H9 (cell line): ENCODE results near the gene OR14A2. TPM values are rescaled to one million over a fixed set of nuclear protein-coding genes. Genes with fewer than 3 reads are reported as not detected.

ENCODE experiments used
- DNase-seq: peaks from one replicate; pipeline ENCODE4 v3.0.0-alpha.2; 2017
- H2AFZ ChIP-seq: one replicate; pipeline ENCODE4 v1.6.1; 2013; ENCODE audit warnings: mild to moderate bottlenecking, low read length, control low read depth, moderate library complexity
- H2AK5ac ChIP-seq: 2 replicates; pipeline ENCODE4 v1.6.1; 2013; ENCODE audit warnings: low read length, control low read depth, mixed read lengths; ENCODE audit not compliant: insufficient read length
- H2BK120ac ChIP-seq: one replicate; pipeline ENCODE4 v1.6.1; 2013; ENCODE audit warnings: low read depth, mild to moderate bottlenecking, low read length, control low read depth, inconsistent platforms; ENCODE audit not compliant: poor library complexity, severe bottlenecking
- H2BK12ac ChIP-seq: 2 replicates; pipeline ENCODE4 v1.6.1; 2013; ENCODE audit warnings: low read length, control low read depth, mixed read lengths, low read depth; ENCODE audit not compliant: insufficient read length
- H2BK15ac ChIP-seq: 2 replicates; pipeline ENCODE4 v1.6.1; 2013; ENCODE audit warnings: low read depth, low read length, control low read depth
- H2BK20ac ChIP-seq: one replicate; pipeline ENCODE4 v1.6.1; 2013; ENCODE audit warnings: low read depth, mild to moderate bottlenecking, low read length, control low read depth, inconsistent platforms; ENCODE audit not compliant: poor library complexity, severe bottlenecking
- H2BK5ac ChIP-seq: 2 replicates; pipeline ENCODE4 v1.6.1; 2013; ENCODE audit warnings: low read length, control low read depth, mixed read lengths; ENCODE audit not compliant: insufficient read length
- H3K14ac ChIP-seq: 2 replicates; pipeline ENCODE4 v1.6.1; 2013; ENCODE audit warnings: low read length, control low read depth; ENCODE audit not compliant: insufficient read depth
- H3K18ac ChIP-seq: 2 replicates; pipeline ENCODE4 v1.6.1; 2013; ENCODE audit warnings: low read depth, mild to moderate bottlenecking, mixed read lengths, low read length, control low read depth; ENCODE audit not compliant: insufficient read length
- H3K23ac ChIP-seq: 2 replicates; pipeline ENCODE4 v1.6.1; 2013; ENCODE audit warnings: low read length, control low read depth, mixed read lengths, low read depth; ENCODE audit not compliant: insufficient read length
- H3K23me2 ChIP-seq: 2 replicates; pipeline ENCODE4 v1.6.1; 2013; ENCODE audit warnings: low read depth, mild to moderate bottlenecking, mixed read lengths, low read length, control low read depth; ENCODE audit not compliant: insufficient read length, poor library complexity, severe bottlenecking
- H3K27ac ChIP-seq: 2 replicates; pipeline ENCODE4 v1.5.1; 2013; ENCODE audit warnings: low read length, control low read depth, mixed read lengths, low read depth; ENCODE audit not compliant: insufficient read length
- H3K27me3 ChIP-seq: 2 replicates; pipeline ENCODE4 v1.6.1; 2013; ENCODE audit warnings: low read length, control low read depth, inconsistent platforms; ENCODE audit not compliant: insufficient read depth
- H3K4ac ChIP-seq: 2 replicates; pipeline ENCODE4 v1.6.1; 2013; ENCODE audit warnings: low read depth, mild to moderate bottlenecking, control low read depth, inconsistent platforms, low read length, moderate library complexity
- H3K4me1 ChIP-seq: 2 replicates; pipeline ENCODE4 v1.6.1; 2013; ENCODE audit warnings: low read length, control low read depth, inconsistent platforms; ENCODE audit not compliant: insufficient read depth
- H3K4me2 ChIP-seq: 2 replicates; pipeline ENCODE4 v1.6.1; 2013; ENCODE audit warnings: low read length, control low read depth, mixed read lengths; ENCODE audit not compliant: insufficient read length, insufficient read depth
- H3K56ac ChIP-seq: 2 replicates; pipeline ENCODE4 v1.6.1; 2013; ENCODE audit warnings: low read depth, mild to moderate bottlenecking, mixed read lengths, low read length, control low read depth; ENCODE audit not compliant: insufficient read length
- H3K79me1 ChIP-seq: 2 replicates; pipeline ENCODE4 v1.6.1; 2013; ENCODE audit warnings: low read depth, mild to moderate bottlenecking, moderate library complexity, low read length, control low read depth, inconsistent platforms; ENCODE audit not compliant: insufficient read depth, poor library complexity, severe bottlenecking
- H3K79me2 ChIP-seq: 2 replicates; pipeline ENCODE4 v1.6.1; 2013; ENCODE audit warnings: low read length, control low read depth, inconsistent platforms; ENCODE audit not compliant: insufficient read depth
- H3K9ac ChIP-seq: 2 replicates; pipeline ENCODE4 v1.6.1; 2013; ENCODE audit warnings: low read length, control low read depth, mixed read lengths; ENCODE audit not compliant: insufficient read length; ENCODE audit errors: extremely low read depth
- H3K9me3 ChIP-seq: one replicate; pipeline ENCODE4 v1.6.1; 2013; ENCODE audit warnings: low read depth, low read length, inconsistent platforms; ENCODE audit not compliant: control insufficient read depth
- H3T11ph ChIP-seq: one replicate; pipeline ENCODE4 v1.6.1; 2013; ENCODE audit warnings: mild to moderate bottlenecking, low read length, control low read depth, inconsistent platforms
- H4K20me1 ChIP-seq: one replicate; pipeline ENCODE4 v1.6.1; 2013; ENCODE audit not compliant: control insufficient read depth, insufficient read length, insufficient read depth
- H4K5ac ChIP-seq: 2 replicates; pipeline ENCODE4 v1.6.1; 2013; ENCODE audit warnings: low read depth, mild to moderate bottlenecking, mixed read lengths, low read length, control low read depth; ENCODE audit not compliant: insufficient read length
- H4K8ac ChIP-seq: replicated peaks from 2 replicates; pipeline ENCODE4 v1.6.1; 2013; ENCODE audit warnings: low read length, control low read depth, mixed read lengths, low read depth; ENCODE audit not compliant: insufficient read length
- H4K91ac ChIP-seq: 2 replicates; pipeline ENCODE4 v1.6.1; 2013; ENCODE audit warnings: low read depth, mild to moderate bottlenecking, moderate library complexity, mixed read lengths, low read length, control low read depth; ENCODE audit not compliant: insufficient read length
- H3K27ac Mint-ChIP-seq, 3 experiments: 2 replicates in 2 of 3; 3 replicates in 1 of 3; pipeline ENCODE4 v1.8.0; 2020 to 2021; ENCODE audit warnings: mixed read lengths in 3 of 3, mild to moderate bottlenecking in 1 of 3, moderate library complexity in 1 of 3
- H3K27me3 Mint-ChIP-seq: 2 replicates; pipeline ENCODE4 v1.8.0; 2021; ENCODE audit warnings: low read depth, mild to moderate bottlenecking, moderate library complexity, mixed read lengths
- H3K36me3 Mint-ChIP-seq, 3 experiments: 2 replicates in 2 of 3; 3 replicates in 1 of 3; pipeline ENCODE4 v1.8.0; 2020 to 2021; ENCODE audit warnings: low read depth in 3 of 3, mixed read lengths in 3 of 3; ENCODE audit not compliant: insufficient read depth in 1 of 3
- H3K4me1 Mint-ChIP-seq, 2 experiments: 2 replicates each; pipeline ENCODE4 v1.8.0; 2020; ENCODE audit warnings: mixed read lengths in 2 of 2
- H3K4me3 Mint-ChIP-seq, 2 experiments: 2 replicates in 1 of 2; 3 replicates in 1 of 2; pipeline ENCODE4 v1.8.0; 2020 to 2021; ENCODE audit warnings: mild to moderate bottlenecking in 2 of 2, mixed read lengths in 2 of 2, moderate library complexity in 1 of 2
- H3K9me3 Mint-ChIP-seq, 2 experiments: 2 replicates in 1 of 2; 3 replicates in 1 of 2; pipeline ENCODE4 v1.8.0; 2020; ENCODE audit warnings: mild to moderate bottlenecking in 2 of 2, mixed read lengths in 2 of 2, moderate library complexity in 1 of 2
- WGBS: extraction: QIAGEN DNeasy Blood & Tissue Kit; methylation state at CpG from one replicate; pipeline ENCODE4 v1.1.7; 2013; ENCODE audit warnings: missing lambda C conversion rate, low lambda C conversion rate, mixed read lengths; ENCODE audit not compliant: insufficient read length; ENCODE audit errors: extremely low coverage; 5-methylcytosine and 5-hydroxymethylcytosine counted together
- total RNA-seq: library from RNA; stranded (reverse); gene quantifications from 2 replicates; pipeline ENCODE4 v1.2.1, GENCODE V29; 2021
- TF ChIP-seq, protein P1 (sequence below): fragments of 200-600 bp; sonication (generic); conservative IDR thresholded peaks from 3 replicates; pipeline ENCODE4 v1.8.0; 2021; ENCODE audit warnings: antibody characterized with exemption, mild to moderate bottlenecking

OR14A2 gene
- total RNA-seq, 1 experiment from 2014 or later, result not detected

GRCh38 chr1:247749870-247750269, 1.9 kb upstream of the OR14A2 start:
- DNase-seq, result no peak
- no peak overlapping the region for H2AFZ ChIP-seq
- H4K5ac ChIP-seq, result no peak overlapping the region
- H3K27ac ChIP-seq, result no peak overlapping the region
- no peak overlapping the region for H3K4me2 ChIP-seq
- Mint-ChIP-seq H3K9me3 (peaks cover 42 to 46% of the 10 kb centered on the region in 2 experiments), H3K27me3 (no peaks in the 10 kb centered on the region), H3K27ac (no peak overlapping the region), H3K36me3 (no peaks in the 10 kb centered on the region; a peak in 2 of 7 replicates), H3K4me1 (no peaks in the 10 kb centered on the region), H3K4me3 (no peak overlapping the region)
- H4K91ac ChIP-seq, result no peak overlapping the region
- H3K18ac ChIP-seq, result no peak overlapping the region
- no peak overlapping the region for H3T11ph ChIP-seq
- no CpG with 5 or more reads among the region's 1 CpG for WGBS
- H3K4me1 ChIP-seq, result no peaks in the 10 kb centered on the region
- no peaks in the 10 kb centered on the region for H3K79me2 ChIP-seq
- H3K79me1 ChIP-seq, result no peaks in the 10 kb centered on the region
- no peaks in the 10 kb centered on the region for H3K23me2 ChIP-seq
- no peaks in the 10 kb centered on the region for H3K27me3 ChIP-seq
- H3K4ac ChIP-seq, result no peak overlapping the region
- no peaks in the 10 kb centered on the region for H4K20me1 ChIP-seq
- no peak overlapping the region for H2AK5ac ChIP-seq
- no peak overlapping the region for H3K14ac ChIP-seq
- no peak overlapping the region for H2BK5ac ChIP-seq
- no peak overlapping the region for H2BK12ac ChIP-seq
- no peak overlapping the region for H3K23ac ChIP-seq
- TF ChIP-seq, protein P1, sequence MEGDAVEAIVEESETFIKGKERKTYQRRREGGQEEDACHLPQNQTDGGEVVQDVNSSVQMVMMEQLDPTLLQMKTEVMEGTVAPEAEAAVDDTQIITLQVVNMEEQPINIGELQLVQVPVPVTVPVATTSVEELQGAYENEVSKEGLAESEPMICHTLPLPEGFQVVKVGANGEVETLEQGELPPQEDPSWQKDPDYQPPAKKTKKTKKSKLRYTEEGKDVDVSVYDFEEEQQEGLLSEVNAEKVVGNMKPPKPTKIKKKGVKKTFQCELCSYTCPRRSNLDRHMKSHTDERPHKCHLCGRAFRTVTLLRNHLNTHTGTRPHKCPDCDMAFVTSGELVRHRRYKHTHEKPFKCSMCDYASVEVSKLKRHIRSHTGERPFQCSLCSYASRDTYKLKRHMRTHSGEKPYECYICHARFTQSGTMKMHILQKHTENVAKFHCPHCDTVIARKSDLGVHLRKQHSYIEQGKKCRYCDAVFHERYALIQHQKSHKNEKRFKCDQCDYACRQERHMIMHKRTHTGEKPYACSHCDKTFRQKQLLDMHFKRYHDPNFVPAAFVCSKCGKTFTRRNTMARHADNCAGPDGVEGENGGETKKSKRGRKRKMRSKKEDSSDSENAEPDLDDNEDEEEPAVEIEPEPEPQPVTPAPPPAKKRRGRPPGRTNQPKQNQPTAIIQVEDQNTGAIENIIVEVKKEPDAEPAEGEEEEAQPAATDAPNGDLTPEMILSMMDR, result no peak
- H3K9ac ChIP-seq, result no peak overlapping the region
- H3K56ac ChIP-seq, result no peak overlapping the region
- H2BK20ac ChIP-seq, result no peak overlapping the region
- H3K9me3 ChIP-seq, result peaks cover 13% of the 10 kb centered on the region
- H4K8ac ChIP-seq, result no peak overlapping the region
- H2BK15ac ChIP-seq, result no peak overlapping the region
- H2BK120ac ChIP-seq, result no peak overlapping the region
